ENCODE results near the gene CTNND2.

- TF ChIP-seq SIRT6 (IDR thresholded peaks at IDR 0.05; ENCODE audit: low read depth, low read length) = no peak
- no peak for TF ChIP-seq HBP1 (CRISPR knock-in tag; IDR thresholded peaks at IDR 0.05)
- no peak for TF ChIP-seq HOMEZ (CRISPR knock-in tag; IDR thresholded peaks at IDR 0.05)
- no peak for TF ChIP-seq PHF20 (IDR thresholded peaks at IDR 0.05; ENCODE audit: partially characterized antibody)
Measured at GRCh38 chr5:11619339-11620024, 284.8 kb downstream of the CTNND2 start.

Measured in K562 (cell line).